Astrocyte of the spinal cord (primary cell): ENCODE measurements around the gene NEK9.

Experiments
- DNase-seq: peaks from one replicate; pipeline ENCODE4 v3.0.0; 2011; ENCODE audit warnings: low read depth, low spot score
- H3K4me3 ChIP-seq: 2 replicates; pipeline ENCODE4 v1.5.1; 2011; ENCODE audit warnings: low read depth, mild to moderate bottlenecking, low read length, moderate library complexity
- in situ Hi-C: cut with HindIII; loops from 2 replicates; pipeline ENCODE4 v1.10.0; 2017; ENCODE audit warnings: low sequenced_read_pairs
- TF ChIP-seq, protein P1 (sequence below): IDR thresholded peaks from 2 replicates; pipeline ENCODE4 v1.5.1; 2012; ENCODE audit warnings: low read depth, mild to moderate bottlenecking, low read length, inconsistent platforms

NEK9 gene

DNA sequence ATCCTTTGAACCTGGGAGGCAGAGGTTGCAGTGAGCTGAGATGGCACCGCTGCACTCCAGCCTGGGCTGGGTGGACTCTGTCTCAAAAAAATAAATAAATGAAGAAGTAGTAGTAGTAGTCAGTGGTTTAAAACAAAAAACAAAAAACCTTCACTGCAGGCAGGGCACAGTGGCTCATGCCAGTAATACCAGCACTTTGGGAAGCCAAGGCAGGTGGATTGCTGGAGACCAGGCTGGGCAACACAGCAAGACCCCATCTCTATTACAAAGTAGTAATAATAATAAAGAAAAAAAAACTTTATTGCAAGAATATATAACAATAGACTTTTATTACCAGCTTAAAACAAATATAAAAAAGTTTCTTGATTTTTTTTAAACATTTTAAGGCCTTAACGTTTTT lies 13.8 kb upstream of the NEK9 start:
- H3K4me3 ChIP-seq, result no peak overlapping the region
- no peak for DNase-seq
- in situ Hi-C loops, result no loop called here
- TF ChIP-seq, protein P1, sequence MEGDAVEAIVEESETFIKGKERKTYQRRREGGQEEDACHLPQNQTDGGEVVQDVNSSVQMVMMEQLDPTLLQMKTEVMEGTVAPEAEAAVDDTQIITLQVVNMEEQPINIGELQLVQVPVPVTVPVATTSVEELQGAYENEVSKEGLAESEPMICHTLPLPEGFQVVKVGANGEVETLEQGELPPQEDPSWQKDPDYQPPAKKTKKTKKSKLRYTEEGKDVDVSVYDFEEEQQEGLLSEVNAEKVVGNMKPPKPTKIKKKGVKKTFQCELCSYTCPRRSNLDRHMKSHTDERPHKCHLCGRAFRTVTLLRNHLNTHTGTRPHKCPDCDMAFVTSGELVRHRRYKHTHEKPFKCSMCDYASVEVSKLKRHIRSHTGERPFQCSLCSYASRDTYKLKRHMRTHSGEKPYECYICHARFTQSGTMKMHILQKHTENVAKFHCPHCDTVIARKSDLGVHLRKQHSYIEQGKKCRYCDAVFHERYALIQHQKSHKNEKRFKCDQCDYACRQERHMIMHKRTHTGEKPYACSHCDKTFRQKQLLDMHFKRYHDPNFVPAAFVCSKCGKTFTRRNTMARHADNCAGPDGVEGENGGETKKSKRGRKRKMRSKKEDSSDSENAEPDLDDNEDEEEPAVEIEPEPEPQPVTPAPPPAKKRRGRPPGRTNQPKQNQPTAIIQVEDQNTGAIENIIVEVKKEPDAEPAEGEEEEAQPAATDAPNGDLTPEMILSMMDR, result no peak

DNA sequence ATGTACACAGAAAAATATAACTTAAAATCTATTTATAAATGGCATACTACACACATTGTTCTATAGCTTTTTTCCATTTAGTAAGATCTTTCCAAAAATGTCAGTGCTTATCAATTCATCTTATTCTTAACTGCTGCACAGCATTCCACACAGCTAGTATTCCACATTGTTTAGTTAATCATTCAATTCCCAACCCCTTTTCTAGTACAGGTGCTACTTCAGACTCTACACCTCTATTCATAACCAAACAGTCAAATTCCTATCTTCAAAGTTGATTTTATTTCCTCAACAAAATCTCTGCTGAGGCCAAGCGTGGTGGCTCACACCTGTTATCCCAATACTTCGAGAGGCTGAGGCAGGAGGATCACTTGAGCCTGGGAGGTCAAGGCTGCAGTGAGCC lies 12.3 kb upstream of the NEK9 start:
- TF ChIP-seq, protein P1, result no peak
- no peak overlapping the region for H3K4me3 ChIP-seq
- in situ Hi-C loops, result no loop called here

DNA sequence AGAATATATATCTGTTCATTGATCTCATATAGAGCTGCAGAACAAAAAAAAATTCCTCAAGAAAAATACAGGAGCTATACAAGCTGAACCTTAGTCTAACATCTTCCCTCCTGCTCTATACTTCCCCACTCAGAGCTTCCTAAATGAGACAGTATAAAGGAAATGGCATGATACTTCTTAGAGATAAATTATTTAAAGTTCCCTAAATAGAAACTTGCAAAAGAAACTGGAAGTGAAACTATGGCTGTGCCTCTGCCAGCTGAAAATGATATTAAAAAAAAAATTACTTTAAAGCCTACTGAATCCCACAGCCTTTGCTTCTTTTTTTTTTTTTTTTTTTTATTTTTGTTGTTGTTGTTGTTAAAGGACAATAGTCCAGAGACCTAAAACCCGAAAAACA lies 11.6 kb upstream of the NEK9 start:
- DNase-seq, result no peak

More for the DNA sequence above, 12.3 kb upstream of the NEK9 start:
- DNase-seq, result no peak

DNA sequence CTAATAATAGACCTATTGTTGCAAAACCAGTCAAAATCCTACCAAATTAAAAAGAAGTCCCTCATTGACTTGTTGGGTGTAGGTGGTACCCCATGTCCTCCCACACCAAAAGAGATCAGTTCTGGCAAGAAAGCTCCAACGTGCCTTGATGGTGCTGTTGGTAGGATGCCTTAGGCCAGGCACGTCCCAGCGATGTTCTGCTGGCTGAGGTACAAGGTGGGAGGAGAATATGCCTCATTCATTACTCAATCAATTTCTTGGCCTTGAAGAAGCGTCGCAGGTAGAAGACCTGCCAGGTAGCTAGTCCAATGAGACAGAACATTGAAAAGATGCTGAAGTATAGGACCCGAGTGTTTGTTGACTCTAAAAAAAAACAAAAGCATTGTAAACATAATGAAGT lies 7.8 kb upstream of the NEK9 start:
- DNase-seq, result no peak

More for the DNA sequence above, 11.6 kb upstream of the NEK9 start:
- TF ChIP-seq, protein P1, result no peak
- in situ Hi-C loops, result no loop called here
- H3K4me3 ChIP-seq, result no peak overlapping the region

DNA sequence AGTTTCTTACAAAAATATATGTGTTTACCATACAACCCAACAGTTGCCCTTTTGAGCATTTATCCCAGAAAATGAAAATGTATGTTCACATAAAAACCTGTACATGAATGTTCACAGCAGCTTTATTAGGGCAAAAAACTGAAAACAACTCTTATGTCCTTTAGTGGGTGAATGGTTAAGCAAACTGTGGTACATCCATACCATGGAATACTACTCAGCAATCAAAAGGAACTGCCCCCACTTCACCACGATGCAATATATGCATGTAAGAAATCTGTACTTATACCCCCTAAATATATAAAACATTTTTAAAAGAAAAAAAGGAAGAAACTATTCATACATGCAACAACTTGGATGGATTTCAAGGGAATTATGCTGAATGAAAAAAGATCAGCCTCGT lies 6.7 kb upstream of the NEK9 start:
- in situ Hi-C loops, result no loop called here
- DNase-seq, result no peak
- H3K4me3 ChIP-seq, result no peak overlapping the region
- TF ChIP-seq, protein P1, result no peak

More for the DNA sequence above, 7.8 kb upstream of the NEK9 start:
- in situ Hi-C loops, result no loop called here
- H3K4me3 ChIP-seq, result no peak overlapping the region
- TF ChIP-seq, protein P1, result no peak

DNA sequence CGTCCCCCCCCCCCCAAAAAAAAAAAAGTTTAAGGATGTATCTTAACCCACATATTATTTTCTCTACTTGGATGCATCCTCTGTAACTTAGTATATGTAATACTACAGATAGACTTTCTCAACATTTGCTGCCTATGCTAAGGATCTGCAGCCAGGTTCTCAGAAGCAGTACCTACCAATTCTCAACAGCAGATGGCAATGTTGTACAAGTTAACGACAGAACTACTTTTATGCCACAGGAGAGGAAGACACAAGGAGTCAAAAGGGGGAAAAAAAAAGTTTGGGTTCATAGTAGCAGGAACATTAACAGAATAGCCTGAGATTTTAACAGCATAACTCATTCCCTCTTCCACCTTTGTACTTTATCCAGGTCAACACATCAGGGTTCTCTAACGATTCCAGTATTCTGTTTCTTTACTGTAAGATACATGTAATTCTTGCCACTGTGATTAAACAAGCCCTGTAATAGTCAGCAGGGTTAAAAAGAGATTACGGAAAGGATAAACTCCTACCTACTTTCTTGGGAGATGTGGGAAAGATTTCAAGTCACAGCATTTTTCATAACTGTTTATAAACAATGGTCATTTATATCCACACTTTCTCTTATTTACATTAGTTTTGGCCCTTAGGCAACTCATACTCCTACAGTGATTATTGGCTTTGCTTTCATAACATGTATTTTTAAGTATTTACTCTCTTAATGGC lies 5.7 kb upstream of the NEK9 start:
- TF ChIP-seq, protein P1, result peak; percentile 65
- in situ Hi-C loops, result no loop called here
- DNase-seq, result peak; percentile 75
- no peak overlapping the region for H3K4me3 ChIP-seq

DNA sequence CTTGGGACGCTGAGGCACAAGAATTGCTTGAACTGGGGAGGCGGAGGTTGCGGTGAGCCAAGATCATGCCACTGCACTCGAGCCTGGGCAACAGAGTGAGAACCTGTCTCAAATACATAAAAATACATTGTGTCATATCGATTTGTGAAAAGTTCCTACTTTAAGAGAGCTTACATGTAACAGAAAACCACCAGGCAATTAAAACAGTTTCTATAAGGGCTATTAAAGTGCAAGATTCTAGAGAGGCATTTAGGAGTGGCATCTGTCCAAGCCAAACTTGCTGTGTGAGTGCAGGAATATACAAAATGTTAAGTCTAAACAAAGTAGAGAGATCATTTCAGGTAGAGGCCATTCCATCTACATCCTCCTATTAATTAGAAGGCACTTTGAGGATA lies 1.7 kb upstream of the NEK9 start:
- TF ChIP-seq, protein P1, result no peak
- DNase-seq, result no peak
- in situ Hi-C loops, result loop anchor here (10.0 kb wide), 1 partner anchor 176 kb away; no protein-coding TSS in a partner anchor
- H3K4me3 ChIP-seq, result no peak overlapping the region
